RPMI8226 (cell line): ENCODE results near the gene BCL7A.
"Not testable (repeated sequence)": the region's sequence is repeated elsewhere in the genome, so short reads cannot be mapped to it uniquely, and the experiment has no call there.

Experiments used
- DNase-seq: peaks from one replicate; pipeline ENCODE4 v3.0.0-alpha.2; 2015

BCL7A gene

DNA sequence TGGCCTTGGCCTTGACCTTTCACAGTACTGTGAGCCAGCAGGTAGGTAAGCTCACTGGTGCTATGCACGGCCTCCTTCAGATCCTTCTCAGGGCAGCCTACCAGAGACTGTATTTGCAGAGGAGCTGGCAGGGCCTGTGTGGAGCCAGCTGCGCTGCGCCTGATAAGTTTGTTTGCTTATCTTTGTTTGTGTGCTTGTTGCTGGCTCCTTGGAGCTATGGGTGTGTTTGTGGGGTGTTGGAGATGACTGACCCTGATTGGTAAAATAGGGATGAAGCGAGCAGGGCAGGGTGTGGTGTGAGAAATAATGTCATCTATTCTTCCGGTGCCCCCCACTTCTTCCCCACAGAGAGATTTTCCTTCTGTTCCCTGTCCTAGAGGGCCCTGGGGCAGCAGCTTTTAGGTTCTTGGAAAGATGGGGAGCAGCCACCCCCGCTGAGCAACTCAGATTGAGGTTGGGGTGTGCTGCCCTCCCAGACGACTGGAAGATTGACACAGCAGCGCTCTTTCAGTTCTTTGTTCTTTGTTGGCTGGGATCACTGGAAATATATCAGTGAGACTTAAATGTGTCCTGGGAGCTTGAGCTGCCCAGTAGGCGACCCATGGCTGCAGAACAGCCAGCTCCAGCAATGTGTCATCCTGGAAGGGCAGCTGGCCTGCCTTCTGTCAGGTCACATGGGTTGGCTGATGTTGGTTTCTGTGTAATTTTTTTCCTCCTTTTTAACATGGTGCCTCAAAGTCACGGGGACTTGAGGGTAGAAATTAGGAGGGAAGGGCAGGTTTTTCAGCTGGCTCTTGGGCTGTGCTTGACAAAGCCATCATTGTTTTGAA is 76.5 kb downstream of the BCL7A start:
- no peak for DNase-seq

DNA sequence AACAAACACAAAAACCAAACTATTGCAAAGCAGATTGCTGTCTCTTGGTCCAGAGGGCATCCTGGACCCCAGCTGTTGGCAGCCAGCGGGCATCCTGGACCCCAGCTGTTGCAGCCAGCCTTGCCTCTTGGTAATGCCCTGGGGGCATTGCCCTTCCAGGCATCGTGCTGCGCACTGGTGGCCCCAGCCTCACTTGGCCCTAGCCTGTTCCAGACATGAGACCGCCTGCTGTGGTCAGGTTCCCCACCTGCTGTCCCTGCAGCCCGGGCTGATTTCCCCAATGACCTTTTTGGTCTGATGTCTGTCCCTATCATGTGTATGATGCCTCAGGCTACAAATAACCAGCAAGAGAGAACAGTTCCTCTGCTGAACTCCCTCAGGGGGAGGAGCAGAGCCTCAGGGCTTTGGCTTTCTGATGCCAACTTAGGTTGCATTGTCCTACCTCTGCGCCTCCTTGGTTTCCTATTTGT is 77.6 kb downstream of the BCL7A start:
- no peak for DNase-seq

DNA sequence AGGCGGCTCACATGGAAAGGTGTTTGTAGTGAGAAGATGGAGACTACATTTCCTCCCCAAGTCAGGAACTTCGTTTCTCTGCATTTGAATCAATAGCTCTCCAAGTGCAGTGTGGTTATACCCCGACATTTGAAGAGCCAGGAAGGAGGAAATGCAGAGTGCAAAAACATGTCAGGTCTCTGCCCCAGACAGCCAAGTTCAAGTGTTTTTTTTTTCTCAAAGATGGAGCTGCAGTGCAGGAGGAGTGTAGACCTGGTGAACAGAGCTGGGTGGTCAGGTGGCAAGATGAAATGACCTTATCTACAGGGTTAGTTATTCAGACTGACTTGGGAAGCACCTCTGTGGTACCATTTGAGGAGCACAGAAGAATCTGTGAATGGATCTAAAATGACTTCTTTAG is 78.2 kb downstream of the BCL7A start:
- no peak for DNase-seq

- DNase-seq = no peak
Measured at GRCh38 chr12:122100568-122100967, 78.9 kb downstream of the BCL7A start.

GRCh38 chr12:122102331-122102730 is 80.6 kb downstream of the BCL7A start:
- DNase-seq = no peak

DNA sequence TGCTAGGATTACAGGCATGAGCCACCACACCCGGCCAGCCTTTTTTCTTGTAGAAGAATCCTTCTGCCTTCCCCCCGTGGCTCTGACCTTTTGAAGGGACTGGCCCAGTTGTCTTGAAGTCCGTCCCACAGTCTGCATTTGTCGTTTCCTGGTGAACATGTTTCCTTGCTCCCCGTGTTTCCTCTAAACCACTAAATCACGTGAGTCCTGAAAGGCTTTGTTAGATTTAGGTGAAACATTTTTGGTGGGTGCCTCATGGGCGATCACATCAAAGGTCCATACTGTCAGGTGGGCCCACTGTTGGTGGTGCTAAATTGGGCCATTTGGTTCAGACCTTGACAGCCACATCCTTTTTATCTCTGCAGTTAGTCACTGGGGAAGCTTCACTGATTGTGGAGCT is 83.2 kb downstream of the BCL7A start:
- no peak for DNase-seq

- DNase-seq = not testable (repeated sequence)
Measured at GRCh38 chr12:122105496-122105895, 83.8 kb downstream of the BCL7A start.

DNA sequence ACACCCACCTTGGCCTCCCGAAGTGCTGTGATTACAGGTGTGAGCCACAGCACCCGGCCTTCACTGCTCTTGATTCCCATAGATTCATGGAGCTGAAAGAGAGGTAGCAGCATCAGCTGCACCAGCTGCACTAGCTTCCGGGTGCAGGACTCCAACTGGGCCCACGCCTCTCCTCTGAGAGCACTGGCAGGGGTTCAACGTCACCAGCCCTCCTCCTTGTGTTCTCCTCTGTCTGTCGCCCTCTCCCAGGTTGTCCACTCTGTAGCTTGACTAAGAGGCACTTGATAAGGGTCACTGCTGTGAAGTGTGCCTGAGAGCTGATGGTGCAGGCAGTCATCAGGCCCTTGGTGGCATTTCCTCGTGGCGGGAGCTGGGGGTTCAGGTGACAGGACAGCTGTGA is 85.2 kb downstream of the BCL7A start:
- no peak for DNase-seq

DNA sequence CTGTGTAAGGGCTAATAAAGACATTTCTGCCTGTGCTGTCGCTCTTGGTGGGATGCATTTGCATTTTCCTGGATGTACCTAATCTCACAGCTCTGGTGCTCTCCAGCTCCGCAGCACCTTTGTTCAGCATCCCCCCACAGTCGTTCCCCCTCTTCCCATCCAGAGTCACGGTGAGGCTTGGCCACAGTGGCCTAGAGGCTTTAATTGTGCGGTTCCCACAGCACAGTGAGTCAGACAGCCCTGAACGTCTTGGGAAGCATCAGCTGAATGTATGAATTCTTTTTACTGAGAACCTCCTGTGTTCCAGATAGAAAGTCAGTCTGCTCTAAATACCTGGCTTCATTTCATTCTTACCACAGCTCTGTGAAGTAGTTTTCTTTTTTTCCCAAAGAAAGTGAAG is 85.6 kb downstream of the BCL7A start:
- DNase-seq = no peak

- DNase-seq = no peak
Measured at GRCh38 chr12:122111089-122111641, 89.5 kb downstream of the BCL7A start.
